HG03439 (cell line): Measurements from ENCODE around the gene DDX42.
A peak's percentile ranks its signal among the peaks of the same experiment; 100 is the strongest.
"Not testable (repeated sequence)": the region's sequence is repeated elsewhere in the genome, so short reads cannot be mapped to it uniquely, and the experiment has no call there.

Experiments used
- ATAC-seq: cut with Tn5 transposase; IDR thresholded peaks from one replicate; pipeline ENCODE4 v1.9.1; 2021; ENCODE audit warnings: mild to moderate bottlenecking, moderate library complexity; ENCODE audit not compliant: unreplicated experiment

DDX42 gene

DNA sequence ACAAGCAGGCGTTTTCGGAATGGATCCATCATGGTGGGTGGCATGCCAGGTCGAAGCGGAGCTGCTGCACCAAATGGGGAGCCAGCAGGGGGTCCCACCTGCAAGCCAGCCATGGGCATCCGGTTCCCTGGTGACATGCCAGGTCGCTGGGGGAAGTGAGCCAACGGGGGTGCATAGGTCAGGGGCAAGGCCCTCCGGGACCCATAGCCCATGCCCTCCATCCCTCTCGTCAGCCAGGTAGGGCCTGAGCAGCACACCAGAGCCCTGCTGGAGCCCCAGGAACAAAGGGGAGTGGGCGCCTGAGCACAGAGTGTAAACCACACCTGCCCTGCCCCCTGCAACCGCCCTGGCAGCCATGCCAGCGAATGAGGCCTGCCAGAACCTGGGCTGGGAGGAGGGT is 63.5 kb downstream of the DDX42 start:
- no peak for ATAC-seq

DNA sequence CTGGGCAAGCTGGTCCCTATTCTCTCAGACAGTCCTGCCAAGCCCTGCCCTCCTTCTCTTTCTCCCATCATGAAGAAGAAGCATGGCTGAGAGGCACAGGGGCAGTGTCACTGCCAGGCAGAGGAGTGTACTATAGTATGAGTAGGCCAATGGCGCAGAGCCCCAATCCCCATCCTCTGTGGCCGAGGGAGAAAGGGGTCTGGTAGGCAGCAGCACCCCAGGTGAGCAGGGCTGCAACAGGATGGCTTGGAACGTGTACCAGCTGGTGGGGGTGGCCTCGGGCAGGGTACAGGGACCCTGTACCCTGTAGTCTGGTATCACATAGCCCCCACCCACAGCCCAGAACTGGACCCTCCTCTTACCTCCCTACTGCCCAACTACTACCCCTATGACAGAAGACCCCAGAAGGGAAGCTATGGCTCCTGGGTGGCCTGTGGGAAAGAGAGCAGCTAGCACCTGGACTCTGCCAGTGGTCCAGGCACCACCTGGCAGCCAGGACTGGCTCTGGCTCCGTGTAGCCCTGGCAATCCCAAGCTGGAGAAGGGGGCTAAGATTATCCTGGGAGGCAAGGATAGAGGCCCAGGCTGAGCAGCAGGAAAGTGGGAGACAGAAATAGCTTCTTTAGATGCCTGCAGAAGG is 64.1 kb downstream of the DDX42 start:
- ATAC-seq = no peak

DNA sequence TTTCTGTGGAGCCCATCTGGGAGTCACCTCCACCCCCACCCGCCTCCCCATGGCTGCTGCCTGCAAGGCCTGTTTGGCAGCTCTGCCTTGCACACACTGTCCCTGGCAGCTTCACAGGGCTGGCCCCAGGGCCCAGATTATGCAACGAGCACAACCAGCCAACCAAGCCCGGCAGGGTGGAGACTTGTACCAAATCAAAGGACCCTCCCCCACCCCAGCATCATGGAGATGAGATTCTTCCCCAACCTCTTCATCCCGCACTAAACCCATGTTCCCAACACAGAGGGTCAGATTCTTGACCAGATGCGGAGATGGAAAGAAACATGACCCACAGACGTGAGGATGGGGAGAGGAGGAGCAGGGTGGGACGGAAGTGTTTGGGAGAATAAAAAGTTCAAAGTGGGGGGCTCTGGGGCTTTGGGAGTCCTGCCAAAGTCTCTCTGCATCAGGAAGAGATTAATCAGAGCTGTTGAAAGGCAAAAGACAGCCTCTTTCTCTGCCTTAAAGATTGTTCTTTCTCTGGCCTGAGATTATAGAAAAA is 64.7 kb downstream of the DDX42 start:
- no peak for ATAC-seq

- no peak for ATAC-seq
Measured at GRCh38 chr17:63840591-63841349, 66.8 kb downstream of the DDX42 start.

- no peak for ATAC-seq
Measured at GRCh38 chr17:63841350-63842172, 67.6 kb downstream of the DDX42 start.

GRCh38 chr17:63842173-63842539 is 68.2 kb downstream of the DDX42 start:
- peak; percentile 32 for ATAC-seq

DNA sequence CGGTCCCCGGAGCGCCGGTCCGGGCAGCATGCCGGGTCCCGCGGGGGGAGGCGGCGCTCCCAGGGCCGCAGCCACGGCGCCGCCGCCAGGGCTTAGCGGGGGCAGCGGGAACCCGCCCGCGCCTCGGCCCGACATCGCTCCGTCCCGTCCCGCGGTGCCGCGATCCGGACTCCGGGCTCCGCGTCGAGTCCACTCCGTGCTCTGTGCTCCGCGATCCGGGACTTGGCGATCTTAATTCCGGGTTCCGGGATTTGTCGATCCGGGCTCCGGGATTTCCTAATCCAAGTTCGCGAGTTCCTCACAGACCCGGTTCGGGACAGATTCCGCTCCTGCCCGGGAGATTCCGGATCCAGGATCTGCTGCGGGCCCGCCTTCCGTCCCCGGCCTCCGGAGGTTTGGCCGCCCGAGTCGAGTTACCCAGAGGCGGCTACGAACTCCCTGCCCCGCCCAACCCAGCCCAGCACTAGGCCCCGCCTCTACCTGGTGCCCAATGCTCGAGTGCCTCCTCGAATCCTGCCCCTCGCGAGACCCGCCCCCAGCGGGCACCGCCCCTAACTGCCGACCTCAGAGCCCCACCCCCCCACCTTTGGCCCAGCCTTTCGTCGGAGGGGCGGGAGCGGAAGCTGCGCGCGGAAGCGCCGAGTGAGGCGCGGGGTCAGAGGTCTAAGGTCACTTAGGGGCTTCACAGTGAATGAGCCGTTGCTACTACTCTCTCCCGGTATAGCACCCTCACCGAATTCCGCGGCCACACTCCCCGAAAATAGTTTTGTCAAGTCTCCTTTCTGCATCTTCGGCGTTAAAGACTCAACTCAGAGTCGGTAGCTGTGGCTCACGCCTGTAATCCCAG is 68.8 kb downstream of the DDX42 start, which contains the start of gene SMARCD2:
TSS of gene SMARCD2 (minus strand) at position 146 of the 847 bp plus-strand sequence. CDS start at position 135, 11 bp downstream.
- peak; percentile 78 for ATAC-seq

DNA sequence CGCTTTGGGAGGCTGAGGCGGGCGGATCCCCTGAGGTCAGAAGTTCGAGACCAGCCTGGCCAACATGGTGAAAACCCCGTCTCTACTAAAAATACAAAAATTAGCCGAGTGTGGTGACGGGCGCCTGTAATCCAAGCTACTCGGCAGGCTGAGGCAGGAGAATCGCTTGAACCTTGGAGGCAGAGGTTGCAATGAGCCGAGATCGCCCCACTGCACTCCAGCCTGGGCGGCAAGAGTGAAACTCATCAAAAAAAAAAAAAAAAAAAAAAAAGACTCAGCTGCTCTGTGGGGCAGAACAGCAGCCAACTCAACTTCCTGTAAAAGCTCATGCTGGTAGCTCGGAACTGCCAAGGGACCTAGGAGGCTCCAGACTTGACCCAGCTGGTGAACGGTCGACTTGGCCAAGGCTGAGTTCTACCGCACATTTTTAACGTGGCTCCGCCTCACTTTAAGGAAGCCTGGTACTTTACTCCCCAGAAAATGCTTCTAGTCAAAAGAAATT is 69.5 kb downstream of the DDX42 start:
- ATAC-seq = not testable (repeated sequence)

DNA sequence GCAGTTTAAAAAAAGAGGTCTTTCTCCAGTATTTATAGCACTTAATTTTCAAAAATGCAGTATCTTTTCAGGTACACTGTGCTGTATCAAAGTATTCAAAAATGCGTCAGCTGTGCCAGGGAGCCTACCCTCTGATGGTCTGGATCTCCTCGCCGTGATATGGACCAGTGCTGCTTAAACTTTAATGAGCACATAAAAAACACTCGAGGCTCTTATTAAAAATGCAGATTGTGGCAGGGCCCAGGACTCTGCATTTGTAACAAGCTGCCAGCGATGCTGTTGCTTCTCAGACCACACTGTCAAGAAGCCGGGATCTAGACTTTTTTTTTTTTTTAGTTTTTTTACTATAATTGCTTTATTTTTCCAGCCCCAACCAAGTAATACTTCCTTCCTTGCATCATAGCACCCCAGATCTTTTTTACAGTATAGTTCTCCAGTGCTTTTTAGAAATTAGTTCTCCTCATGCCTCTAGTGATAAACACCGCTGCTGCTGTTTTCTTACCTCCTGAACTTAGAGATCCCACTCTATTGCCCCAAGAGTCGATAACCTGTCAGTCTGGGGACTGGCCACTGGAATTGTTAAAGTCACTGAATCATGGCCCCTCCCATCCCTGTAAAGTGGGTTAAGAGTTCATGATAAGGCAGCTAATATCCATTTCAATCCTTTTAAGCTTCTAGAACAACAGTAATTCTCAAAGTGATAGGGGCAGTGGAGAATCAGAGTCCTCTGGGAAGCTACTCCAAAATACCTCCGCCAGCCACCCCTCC is 70.1 kb downstream of the DDX42 start:
- ATAC-seq = no peak

DNA sequence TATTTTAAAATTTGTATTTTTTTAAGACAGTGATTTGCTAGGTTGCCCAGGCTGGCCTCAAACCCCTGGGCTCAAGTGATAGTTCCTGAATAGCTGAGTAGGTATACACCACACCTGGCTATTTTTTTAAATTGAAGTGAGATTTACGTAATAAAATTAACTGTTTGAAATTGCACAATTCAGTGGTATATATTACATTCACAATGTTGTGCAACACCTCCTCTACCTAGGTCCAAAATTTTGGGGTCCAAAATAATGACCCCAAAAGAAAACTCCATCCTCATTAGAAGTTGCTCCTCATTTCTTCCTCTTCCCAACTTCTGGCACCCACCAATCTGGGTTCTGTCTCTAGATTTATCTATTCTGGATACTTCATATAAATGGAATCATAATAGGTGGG is 71.5 kb downstream of the DDX42 start:
- ATAC-seq = no peak

- no peak for ATAC-seq
Measured at GRCh38 chr17:63847525-63848249, 73.7 kb downstream of the DDX42 start.

- peak; percentile 68 for ATAC-seq
Measured at GRCh38 chr17:63848834-63849689, 75.1 kb downstream of the DDX42 start.

DNA sequence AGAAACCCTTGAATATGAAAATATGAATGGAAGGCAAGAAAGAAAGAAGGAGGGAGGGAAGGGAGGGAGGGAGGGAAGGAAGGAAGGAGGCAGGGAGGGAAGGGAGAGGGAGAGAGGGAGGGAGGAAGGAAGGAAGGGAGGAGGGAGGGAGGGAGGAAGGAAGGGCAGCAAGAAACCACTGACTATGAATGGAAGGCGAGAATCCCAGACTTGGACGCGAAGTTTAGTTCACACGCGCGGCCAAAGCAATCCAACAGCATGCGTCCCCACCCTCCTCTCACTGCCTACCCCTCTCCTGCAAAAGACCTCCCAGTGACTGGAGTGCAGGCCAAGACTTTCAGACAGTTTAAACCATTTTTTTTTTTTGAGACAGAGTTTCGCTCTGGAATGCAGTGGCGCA is 76.4 kb downstream of the DDX42 start:
- ATAC-seq = no peak

- ATAC-seq = no peak
Measured at GRCh38 chr17:63853260-63853659, 79.3 kb downstream of the DDX42 start.

- no peak for ATAC-seq
Measured at GRCh38 chr17:63854709-63855108, 80.7 kb downstream of the DDX42 start.

DNA sequence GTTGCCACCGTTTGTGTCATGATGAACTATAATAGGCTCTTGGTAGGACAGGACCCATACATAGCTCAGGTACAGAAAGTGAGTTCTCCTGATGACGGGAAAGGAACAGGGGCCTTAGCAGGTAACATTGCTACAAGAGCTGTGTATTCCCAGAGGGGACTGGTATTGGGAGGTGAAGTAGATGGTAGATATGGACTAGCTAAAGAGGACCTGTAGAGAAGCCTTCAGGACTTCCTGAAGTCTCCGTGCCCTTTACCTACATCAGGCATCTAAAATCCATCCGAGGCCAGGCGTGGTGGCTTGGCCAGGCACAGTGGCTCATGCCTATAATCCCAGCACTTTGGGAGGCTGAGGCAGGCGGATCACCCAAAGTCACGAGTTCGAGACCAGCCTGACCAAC is 81.2 kb downstream of the DDX42 start:
- no peak for ATAC-seq

DNA sequence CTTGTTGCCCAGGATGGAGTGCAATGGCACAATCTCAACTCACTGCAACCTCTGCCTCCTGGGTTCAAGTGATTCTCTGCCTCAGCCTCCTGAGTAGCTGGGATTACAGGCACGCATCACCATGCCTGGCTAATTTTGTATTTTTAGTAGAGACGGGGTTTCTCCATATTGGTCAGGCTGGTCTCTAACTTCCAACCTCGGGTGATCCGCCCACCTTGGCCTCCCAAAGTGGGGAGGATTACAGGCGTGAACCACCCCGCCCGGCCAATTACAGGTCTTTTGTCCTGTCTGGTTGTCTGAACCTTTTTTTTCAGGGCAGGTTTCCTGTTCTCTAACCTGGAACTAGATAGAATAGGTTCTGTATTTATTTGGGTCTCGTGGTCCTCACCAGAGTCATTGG is 82.5 kb downstream of the DDX42 start:
- ATAC-seq = not testable (repeated sequence)

DNA sequence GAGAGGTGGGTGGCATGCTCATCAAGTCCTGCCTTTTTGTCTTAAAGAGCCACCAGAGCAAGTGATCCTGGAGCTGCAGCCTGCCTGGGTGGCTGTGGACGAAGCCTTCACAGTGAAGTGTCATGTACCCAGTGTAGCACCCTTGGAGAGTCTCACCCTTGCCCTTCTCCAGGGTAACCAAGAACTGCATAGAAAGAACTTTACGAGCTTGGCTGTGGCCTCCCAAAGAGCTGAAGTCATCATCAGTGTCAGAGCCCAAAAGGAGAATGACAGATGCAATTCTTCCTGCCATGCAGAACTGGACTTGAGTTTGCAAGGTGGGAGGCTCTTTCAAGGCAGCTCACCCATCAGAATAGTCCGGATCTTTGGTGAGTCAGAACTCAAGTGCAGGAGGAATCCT is 85.3 kb downstream of the DDX42 start:
- ATAC-seq = no peak
